ENCODE results near the gene KCNT2.

- TF ChIP-seq POLR2A (IDR thresholded peaks at IDR 0.05) (no peak), POLR2AphosphoS5 (IDR thresholded peaks at IDR 0.05) (no peak)
- TF ChIP-seq, protein P1, sequence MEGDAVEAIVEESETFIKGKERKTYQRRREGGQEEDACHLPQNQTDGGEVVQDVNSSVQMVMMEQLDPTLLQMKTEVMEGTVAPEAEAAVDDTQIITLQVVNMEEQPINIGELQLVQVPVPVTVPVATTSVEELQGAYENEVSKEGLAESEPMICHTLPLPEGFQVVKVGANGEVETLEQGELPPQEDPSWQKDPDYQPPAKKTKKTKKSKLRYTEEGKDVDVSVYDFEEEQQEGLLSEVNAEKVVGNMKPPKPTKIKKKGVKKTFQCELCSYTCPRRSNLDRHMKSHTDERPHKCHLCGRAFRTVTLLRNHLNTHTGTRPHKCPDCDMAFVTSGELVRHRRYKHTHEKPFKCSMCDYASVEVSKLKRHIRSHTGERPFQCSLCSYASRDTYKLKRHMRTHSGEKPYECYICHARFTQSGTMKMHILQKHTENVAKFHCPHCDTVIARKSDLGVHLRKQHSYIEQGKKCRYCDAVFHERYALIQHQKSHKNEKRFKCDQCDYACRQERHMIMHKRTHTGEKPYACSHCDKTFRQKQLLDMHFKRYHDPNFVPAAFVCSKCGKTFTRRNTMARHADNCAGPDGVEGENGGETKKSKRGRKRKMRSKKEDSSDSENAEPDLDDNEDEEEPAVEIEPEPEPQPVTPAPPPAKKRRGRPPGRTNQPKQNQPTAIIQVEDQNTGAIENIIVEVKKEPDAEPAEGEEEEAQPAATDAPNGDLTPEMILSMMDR (IDR thresholded peaks at IDR 0.05 in 8 of 11, conservative IDR thresholded peaks at IDR 0.05 in 3 of 11) = no peak
Measured at GRCh38 chr1:196393742-196394141, 214.5 kb downstream of the KCNT2 start.

Measured in spleen (tissue), 7 donors.